Measurements from ENCODE around the gene LLGL1.

- TF ChIP-seq POLR2AphosphoS5 (IDR thresholded peaks at IDR 0.05) (no peak), CTCF (IDR thresholded peaks at IDR 0.05 in 8 of 11, conservative IDR thresholded peaks at IDR 0.05 in 3 of 11) (no peak), POLR2A (IDR thresholded peaks at IDR 0.05) (no peak)
Measured at GRCh38 chr17:18231164-18231563, 5.7 kb downstream of the LLGL1 start.
